GM21423 (cell line): Measurements from ENCODE around the gene BTRC.

Experiments used
- ATAC-seq: cut with Tn5 transposase; IDR thresholded peaks from one replicate; pipeline ENCODE4 v1.9.1; 2021; ENCODE audit warnings: mild to moderate bottlenecking, moderate library complexity; ENCODE audit not compliant: unreplicated experiment

Gene BTRC

DNA sequence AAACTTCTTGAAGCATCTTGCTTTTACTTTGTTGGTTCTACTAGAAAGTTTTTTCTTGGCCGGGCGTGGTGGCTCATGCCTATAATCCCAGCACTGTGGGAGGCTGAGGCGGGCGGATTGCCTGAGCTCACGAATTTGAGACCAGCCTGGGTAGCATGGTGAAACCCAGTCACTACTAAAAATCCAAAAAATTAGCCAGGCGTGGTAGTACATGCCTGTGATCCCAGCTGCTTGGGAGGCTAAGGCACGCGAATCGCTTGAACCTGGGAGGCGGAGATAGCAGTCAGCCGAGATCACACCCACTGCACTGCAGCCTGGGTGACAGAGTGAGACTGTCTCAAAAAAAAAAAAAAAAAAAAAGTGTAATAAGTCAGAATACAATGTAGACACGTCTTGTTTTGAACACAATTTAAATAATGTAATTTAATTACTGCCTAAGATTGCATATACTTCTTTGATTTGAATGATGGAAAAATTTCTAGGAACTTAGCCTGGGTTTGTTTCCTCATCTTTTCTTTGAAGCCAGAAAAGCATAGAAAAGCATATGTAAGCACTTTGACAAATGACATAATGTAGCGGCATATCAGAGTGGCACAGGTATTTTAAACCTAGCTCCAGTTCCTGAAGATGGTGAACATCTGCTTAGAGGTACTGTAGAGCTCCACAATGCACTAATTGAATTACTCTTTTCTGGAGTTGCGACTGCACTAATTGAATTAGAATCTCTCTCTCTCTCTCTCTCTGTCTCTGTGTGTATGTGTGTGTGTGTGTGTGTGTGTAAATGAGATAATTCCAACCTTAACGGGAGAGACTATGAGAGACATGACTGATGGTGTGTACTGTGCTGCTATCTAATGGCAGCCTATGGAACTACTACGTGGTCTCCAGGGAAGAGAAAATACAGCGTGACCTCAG lies 87.8 kb downstream of the BTRC start:
- no peak for ATAC-seq

- ATAC-seq, result no peak
Observed at GRCh38 chr10:101442456-101442800, 88.5 kb downstream of the BTRC start.

DNA sequence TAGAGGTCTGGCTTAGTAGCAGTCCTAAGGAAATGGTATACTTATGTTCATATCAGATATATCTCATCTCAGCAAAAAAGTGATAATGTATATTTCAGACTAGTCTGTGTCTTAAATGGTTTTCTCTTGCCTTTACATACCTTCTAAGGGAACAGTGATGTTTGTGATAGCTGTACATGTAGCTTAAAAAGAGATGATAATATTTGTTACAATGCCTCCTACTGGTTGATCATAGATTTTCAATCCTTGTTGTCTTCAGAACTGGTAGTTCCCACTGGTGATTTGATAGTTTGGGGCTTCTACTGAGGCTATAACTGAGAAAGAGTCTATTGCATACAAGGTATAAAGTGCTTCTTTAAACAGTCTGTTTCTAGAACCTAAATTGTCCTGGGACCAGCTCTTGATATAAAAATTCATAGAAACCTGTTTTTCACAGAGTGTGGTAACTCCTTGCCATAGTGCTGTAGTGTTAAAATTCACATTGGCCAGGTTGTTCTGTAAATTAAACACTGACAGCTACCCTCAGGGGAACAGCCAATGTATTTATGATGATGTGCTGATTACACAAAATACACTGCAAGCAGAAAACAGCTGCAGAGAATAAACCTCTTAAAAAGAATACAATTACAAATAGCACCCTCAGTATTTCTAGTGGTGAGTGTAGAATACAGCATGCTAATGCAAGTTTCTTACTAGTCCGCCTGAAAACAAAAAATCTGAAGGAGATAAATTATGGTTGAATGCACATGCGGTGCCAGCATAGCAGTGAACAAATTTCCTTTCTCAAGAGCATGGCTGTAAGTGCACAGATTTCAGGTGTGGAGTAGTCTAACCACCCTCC lies 90.3 kb downstream of the BTRC start:
- no peak for ATAC-seq

GRCh38 chr10:101446071-101446470 lies 92.1 kb downstream of the BTRC start:
- ATAC-seq, result no peak

- no peak for ATAC-seq
Observed at GRCh38 chr10:101446947-101447346, 93.0 kb downstream of the BTRC start.

GRCh38 chr10:101447477-101447876 lies 93.5 kb downstream of the BTRC start:
- ATAC-seq, result no peak

- ATAC-seq, result no peak
Observed at GRCh38 chr10:101450277-101451080, 96.5 kb downstream of the BTRC start.

- ATAC-seq, result no peak
Observed at GRCh38 chr10:101451261-101451660, 97.3 kb downstream of the BTRC start.

- ATAC-seq, result no peak
Observed at GRCh38 chr10:101451667-101452069, 97.7 kb downstream of the BTRC start.

DNA sequence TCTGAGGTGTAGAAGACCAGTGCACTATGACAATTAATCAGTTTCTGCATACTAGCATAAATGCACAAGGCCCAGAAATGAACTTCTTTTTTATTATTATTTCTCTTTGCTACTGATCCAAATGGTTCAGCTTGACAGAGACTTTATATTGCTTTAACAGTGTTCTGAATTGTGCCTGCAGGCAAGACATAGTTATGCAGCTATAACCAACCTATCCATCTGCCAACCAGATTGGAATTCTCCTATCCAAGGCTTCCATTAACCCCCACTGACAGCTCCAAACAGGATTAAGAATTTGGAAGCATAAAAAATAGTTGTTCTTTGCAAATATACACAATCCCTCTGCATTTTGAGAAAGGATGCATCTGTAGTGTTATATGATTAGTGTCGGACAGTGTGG lies 98.2 kb downstream of the BTRC start:
- no peak for ATAC-seq

DNA sequence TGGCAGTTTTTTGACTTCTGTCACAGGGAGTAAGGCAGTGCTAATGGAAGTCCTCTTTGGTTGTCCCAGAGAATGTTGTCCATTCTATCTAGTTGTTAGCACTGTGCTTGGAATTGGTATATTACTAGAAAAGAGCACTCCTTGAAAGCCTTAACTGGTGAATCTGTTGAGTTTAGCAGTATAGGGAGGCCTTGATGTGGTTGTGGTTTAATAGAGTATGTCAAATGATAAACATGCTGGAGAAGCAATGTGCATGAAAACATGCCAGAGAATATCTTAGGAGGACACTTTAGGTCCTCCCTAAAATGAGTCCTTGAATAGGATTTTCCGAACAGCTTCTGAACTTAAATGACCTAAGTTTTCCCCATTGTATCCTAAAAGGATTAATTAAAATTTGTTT lies 98.6 kb downstream of the BTRC start:
- no peak for ATAC-seq

- ATAC-seq, result no peak
Observed at GRCh38 chr10:101453318-101453717, 99.4 kb downstream of the BTRC start.

- ATAC-seq, result no peak
Observed at GRCh38 chr10:101453791-101454718, 100.1 kb downstream of the BTRC start.

- no peak for ATAC-seq
Observed at GRCh38 chr10:101458869-101459268, 104.9 kb downstream of the BTRC start.

- ATAC-seq, result no peak
Observed at GRCh38 chr10:101464082-101464481, 110.1 kb downstream of the BTRC start.

DNA sequence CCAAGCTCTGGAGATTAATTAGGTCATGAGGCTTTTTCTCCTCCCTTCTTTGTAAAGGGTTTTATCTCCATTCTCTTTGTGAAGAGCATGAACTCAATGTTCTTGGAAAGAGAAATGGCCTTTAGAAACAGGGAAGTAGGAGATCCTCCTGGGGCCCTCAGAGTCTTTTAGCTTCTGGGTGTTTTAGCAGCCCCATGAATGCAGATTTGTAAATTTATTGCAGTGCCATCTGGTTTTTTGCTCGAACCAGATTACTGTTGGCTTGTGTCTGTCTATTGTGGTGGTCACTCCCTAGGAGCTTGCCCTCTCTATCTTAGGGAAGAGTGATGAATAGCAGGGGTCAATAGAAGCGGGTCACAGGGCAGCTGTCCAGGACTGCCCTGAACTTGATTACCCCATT lies 110.6 kb downstream of the BTRC start:
- ATAC-seq, result no peak

- ATAC-seq, result no peak
Observed at GRCh38 chr10:101466016-101466912, 112.3 kb downstream of the BTRC start.

GRCh38 chr10:101467286-101467770 lies 113.4 kb downstream of the BTRC start:
- ATAC-seq, result no peak

DNA sequence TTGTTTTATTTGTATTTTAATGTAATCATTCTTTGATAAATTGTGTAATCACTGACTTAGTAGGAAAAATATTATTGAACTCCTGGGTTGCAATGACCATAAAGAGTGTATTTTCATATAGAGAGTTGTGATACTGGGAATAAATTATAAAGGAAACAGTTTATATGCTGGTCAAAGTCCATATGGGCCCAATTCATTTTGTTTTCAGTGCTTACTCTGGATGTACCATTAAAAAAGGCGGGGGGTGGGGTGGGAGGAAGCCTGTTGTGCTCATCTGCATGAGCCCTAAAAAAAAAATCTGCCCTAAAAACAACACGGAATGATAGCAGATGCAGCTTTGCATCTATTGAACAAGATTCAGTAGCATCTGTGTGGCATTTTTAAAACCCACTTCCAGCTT lies 114.2 kb downstream of the BTRC start:
- ATAC-seq, result no peak
